Adrenal gland (tissue), 12 donors: ENCODE data around the gene ZFP92. TPM values are rescaled to one million over a fixed set of nuclear protein-coding genes. Genes with fewer than 3 reads are reported as not detected.

Experiments used
- DNase-seq, 7 donors: peaks; one replicate each; pipeline ENCODE4 v3.0.0-alpha.2; 2019 to 2020
- H3K27ac ChIP-seq, 5 donors: fragments of 200-600 bp; sonication (generic) in 4 of 5; 1 replicate in 3 of 5; 2 replicates in 2 of 5; pipeline versions ENCODE4 v1.5.1 to v1.8.0; 2016 to 2020; ENCODE audit warnings: mild to moderate bottlenecking in 1 of 5
- H3K27me3 ChIP-seq: fragments of 200-600 bp; 2 replicates; pipeline ENCODE4 v1.8.0; 2021
- H3K36me3 ChIP-seq, 2 donors: fragments of 200-600 bp; replicated peaks in 1 of 2; 1 replicate in 1 of 2; 2 replicates in 1 of 2; pipeline versions ENCODE4 v1.5.1 to v1.8.0; 2018 to 2022
- H3K4me1 ChIP-seq, 2 donors: fragments of 200-600 bp; replicated peaks in 1 of 2; 1 replicate in 1 of 2; 2 replicates in 1 of 2; pipeline versions ENCODE4 v1.5.1 to v1.8.0; 2018 to 2021
- H3K4me3 ChIP-seq, 4 donors: fragments of 200-600 bp; sonication (generic) in 3 of 4; one replicate each; pipeline ENCODE4 v1.5.1; 2016 to 2018
- H3K9me3 ChIP-seq, 3 donors: fragments of 200-600 bp; sonication (generic) in 1 of 3; replicated peaks in 1 of 3; 1 replicate in 2 of 3; 2 replicates in 1 of 3; pipeline versions ENCODE4 v1.5.1 to v1.8.0; 2016 to 2021
- CTCF ChIP-seq, 6 experiments: fragments of 450-650 bp in 4 of 6; fragments of 200-600 bp in 2 of 6; sonication (generic) in 1 of 6; IDR thresholded peaks; 1 replicate in 5 of 6; 2 replicates in 1 of 6; pipeline versions ENCODE4 v1.5.1 to v1.8.0; 2016 to 2021; ENCODE audit warnings: antibody characterized with exemption in 6 of 6, mild to moderate bottlenecking in 2 of 6, moderate library complexity in 1 of 6
- POLR2A ChIP-seq, 2 donors: fragments of 450-650 bp; IDR thresholded peaks; one replicate each; pipeline ENCODE4 v1.6.1; 2017; ENCODE audit warnings: antibody characterized with exemption in 2 of 2, mild to moderate bottlenecking in 2 of 2, moderate library complexity in 1 of 2
- WGBS, 4 donors: extraction: QIAGEN DNeasy Blood & Tissue Kit in 2 of 4; methylation state at CpG; one replicate each; pipeline versions ENCODE4 v1.1.5 to v1.1.7; 2013 to 2017; 5-methylcytosine and 5-hydroxymethylcytosine counted together
- intact Hi-C, 2 donors: fragments of 100-400 bp; cut with DNase I; formaldehyde crosslinking; loops; one replicate each; pipeline versions ENCODE4 v1.14.1 to v1.15.0; 2022 to 2023
- polyA plus RNA-seq, 3 donors: library from polyadenylated mRNA; stranded (reverse); fragments of 200-250 nt in 2 of 3; fragments of 350-450 nt in 1 of 3; fragmentation: Illumina TruSeq in 1 of 3; extraction: RNeasy Lipid Tissue Mini Kit (QIAGEN cat#74804) in 1 of 3; gene quantifications; one replicate each; pipeline ENCODE4 v1.2.3, GENCODE V29; 2013 to 2014
- total RNA-seq, 9 donors: library from RNA; depleted of rRNA in 4 of 9; stranded (reverse); fragments of >200 nt in 4 of 9; fragments of 120-200 nt in 1 of 9; fragmentation: NEBNext Ultra II Directional in 1 of 9; extraction: Animal tissue kit (Norgen Biotek cat#: 25700) in 1 of 9; gene quantifications; one replicate each; pipeline versions ENCODE4 v1.1.0 to v1.2.4, GENCODE V29; 2013 to 2023
- donor health status: healthy with polysubstance abuse.
- donor health status: Bipolar disorder and iron deficiency.
- donor health status: DM: yes; HTN: yes; CAD: no.
- donor health status: DM: no; HTN: no; CAD: no.
- donor health status: DM: no; HTN: no; CAD: no.
- donor health status: DM: yes; HTN: yes; CAD: no.

The ZFP92 gene
- total and polyA plus RNA-seq, 12 donors = 0.71 to 7.5 (median 4.0) TPM

- DNase-seq = no peak
- no peaks in the 10 kb centered on the region for H3K36me3 ChIP-seq
- H3K4me3 ChIP-seq = no peak overlapping the region
- intact Hi-C loops = no loop called here
- WGBS, 4 donors = 77 to 96% (median 87%) methylated on average over 3 of the region's 3 CpGs
- H3K4me1 ChIP-seq = peaks cover 3 to 6% of the 10 kb centered on the region in 2 donors
- TF ChIP-seq POLR2A (IDR thresholded peaks at IDR 0.05) (no peak), CTCF (IDR thresholded peaks at IDR 0.05) (no peak)
- no peak overlapping the region for H3K27ac ChIP-seq
- H3K9me3 ChIP-seq = no peaks in the 10 kb centered on the region
- H3K27me3 ChIP-seq = peaks cover 3% of the 10 kb centered on the region
These were observed 45.2 kb upstream of the ZFP92 start for GRCh38 chrX:153366119-153366518.

GRCh38 chrX:153366878-153367538 is 44.3 kb upstream of the ZFP92 start:
- Histone ChIP-seq H3K4me3 (no peak overlapping the region), H3K36me3 (no peaks in the 10 kb centered on the region), H3K9me3 (no peaks in the 10 kb centered on the region), H3K27me3 (peaks cover 3% of the 10 kb centered on the region), H3K27ac (no peak overlapping the region), H3K4me1 (peaks cover 3 to 15% of the 10 kb centered on the region in 2 donors)
- WGBS, 4 donors = 69 to 79% (median 74%) methylated on average over 5 of the region's 5 CpGs
- DNase-seq = no peak
- intact Hi-C loops = no loop called here
- TF ChIP-seq CTCF (IDR thresholded peaks at IDR 0.05) = no peak
- no peak for TF ChIP-seq POLR2A (IDR thresholded peaks at IDR 0.05)

GRCh38 chrX:153370293-153371055 is 40.8 kb upstream of the ZFP92 start:
- H3K27ac ChIP-seq = peak overlapping the region in 4 of 5 donors; percentile 46 to 74 (median 56)
- peaks cover 3 to 41% of the 10 kb centered on the region in 2 donors for H3K4me1 ChIP-seq
- H3K27me3 ChIP-seq = no peaks in the 10 kb centered on the region
- no peak overlapping the region for H3K4me3 ChIP-seq
- no peaks in the 10 kb centered on the region for H3K9me3 ChIP-seq
- intact Hi-C loops = no loop called here
- WGBS, 4 donors = 50 to 60% (median 54%) methylated on average over 7 to 8 of the region's 8 CpGs
- no peak for TF ChIP-seq POLR2A (IDR thresholded peaks at IDR 0.05)
- no peak for TF ChIP-seq CTCF (IDR thresholded peaks at IDR 0.05)
- DNase-seq = no peak
- no peaks in the 10 kb centered on the region for H3K36me3 ChIP-seq

- DNase-seq = peak in 3 of 7 donors; percentile 38 to 63 (median 62)
- H3K27ac ChIP-seq = peak overlapping the region in 4 of 5 donors; percentile 26 to 74 (median 56)
- TF ChIP-seq CTCF (IDR thresholded peaks at IDR 0.05) (no peak), POLR2A (IDR thresholded peaks at IDR 0.05) (no peak)
- H3K9me3 ChIP-seq = no peaks in the 10 kb centered on the region
- peaks cover 3 to 47% of the 10 kb centered on the region in 2 donors for H3K4me1 ChIP-seq
- intact Hi-C loops = no loop called here
- WGBS, 4 donors = 15 to 44% (median 29%) methylated on average over 3 of the region's 3 CpGs
- no peak overlapping the region for H3K4me3 ChIP-seq
- no peaks in the 10 kb centered on the region for H3K36me3 ChIP-seq
- no peaks in the 10 kb centered on the region for H3K27me3 ChIP-seq
These were observed 40.0 kb upstream of the ZFP92 start for GRCh38 chrX:153371256-153371655.
